HepG2 (cell line): Measurements from ENCODE around the gene TRMT1. TPM values are rescaled to one million over a fixed set of nuclear protein-coding genes. Genes with fewer than 3 reads are reported as not detected.

Source experiments
- BHLHE40 ChIP-seq: IDR thresholded peaks from 2 replicates; pipeline ENCODE4 v1.6.1; 2011; ENCODE audit warnings: low read length, improper control_type of control experiment
- CBX1 ChIP-seq: IDR thresholded peaks from one replicate; pipeline ENCODE4 v1.6.1; 2016; ENCODE audit warnings: antibody characterized with exemption, low read depth
- CC2D1A ChIP-seq: sonication (generic); formaldehyde crosslinking; IDR thresholded peaks from 2 replicates; pipeline ENCODE4 v1.8.1; 2023; ENCODE audit warnings: mild to moderate bottlenecking, missing genetic modification reagents
- E2F2 ChIP-seq: sonication (generic); formaldehyde crosslinking; IDR thresholded peaks from 2 replicates; pipeline ENCODE4 v1.4.0; 2020; ENCODE audit warnings: missing genetic modification reagents, borderline replicate concordance
- GRHL1 ChIP-seq: sonication (generic); formaldehyde crosslinking; conservative IDR thresholded peaks from 2 replicates; pipeline ENCODE4 v1.8.0; 2022; ENCODE audit warnings: missing genetic modification reagents
- KLF9 ChIP-seq: IDR thresholded peaks from 2 replicates; pipeline ENCODE4 v1.6.1; 2016; ENCODE audit warnings: low read depth
- MXD4 ChIP-seq: IDR thresholded peaks from 2 replicates; pipeline ENCODE4 v1.6.1; 2016; ENCODE audit warnings: mild to moderate bottlenecking, missing biosample characterization, missing genetic modification reagents
- NONO ChIP-seq, 2 experiments: fragments of 450-650 bp in 1 of 2; sonication (generic) in 1 of 2; formaldehyde crosslinking in 1 of 2; IDR thresholded peaks in 1 of 2; conservative IDR thresholded peaks in 1 of 2; 2 replicates each; pipeline versions ENCODE4 v1.6.1 to v1.8.0; 2017 to 2022; ENCODE audit warnings: mild to moderate bottlenecking in 1 of 2, missing genetic modification reagents in 1 of 2, moderate library complexity in 1 of 2
- SRSF1 ChIP-seq: fragments of 200-400 bp; formaldehyde crosslinking; optimal IDR thresholded peaks from 2 replicates; pipeline ENCODE3; 2017; ENCODE audit warnings: mild to moderate bottlenecking, low read depth, low read length, moderate library complexity
- ZNF101 ChIP-seq: sonication (generic); formaldehyde crosslinking; IDR thresholded peaks from 2 replicates; pipeline ENCODE4 v1.4.0; 2020; ENCODE audit warnings: mild to moderate bottlenecking, low read depth, missing genetic modification reagents, borderline replicate concordance
- ZNF142 ChIP-seq: sonication (generic); formaldehyde crosslinking; IDR thresholded peaks from 2 replicates; pipeline ENCODE4 v1.4.0; 2020; ENCODE audit warnings: missing genetic modification reagents
- ZNF225 ChIP-seq: sonication (generic); formaldehyde crosslinking; IDR thresholded peaks from 2 replicates; pipeline ENCODE4 v1.4.0; 2020; ENCODE audit warnings: mild to moderate bottlenecking, missing genetic modification reagents
- ZNF317 ChIP-seq: sonication (generic); formaldehyde crosslinking; IDR thresholded peaks from 2 replicates; pipeline ENCODE4 v1.5.0; 2020; ENCODE audit warnings: mild to moderate bottlenecking, missing genetic modification reagents
- ZNF460 ChIP-seq: sonication (generic); formaldehyde crosslinking; IDR thresholded peaks from 2 replicates; pipeline ENCODE4 v1.5.1; 2020; ENCODE audit warnings: missing genetic modification reagents, mild to moderate bottlenecking, borderline replicate concordance
- ZNF770 ChIP-seq: sonication (generic); formaldehyde crosslinking; IDR thresholded peaks from 2 replicates; pipeline ENCODE4 v1.5.0; 2020; ENCODE audit warnings: mild to moderate bottlenecking, missing genetic modification reagents
- polyA plus RNA-seq, 8 experiments: library from polyadenylated mRNA; depleted of rRNA in 3 of 8; stranded (reverse) in 7 of 8; unstranded in 1 of 8; fragments of >200 nt; fragmentation: Illumina TruSeq in 4 of 8; extraction: Trizol in 4 of 8; gene quantifications; 2 replicates each; pipeline versions ENCODE4 v1.2.1 to v1.2.3, GENCODE V29; 2011 to 2016; ENCODE audit warnings: low read depth in 4 of 8, missing spikeins in 1 of 8, mixed read lengths in 1 of 8; ENCODE audit not compliant: insufficient read depth in 1 of 8
- total RNA-seq, 5 experiments: library from RNA; depleted of rRNA; stranded (reverse); fragments of >200 nt; fragmentation: Illumina TruSeq; extraction: Trizol; gene quantifications; 2 replicates each; pipeline ENCODE4 v1.2.3, GENCODE V29; 2016; ENCODE audit warnings: low read depth in 1 of 5

The TRMT1 gene
- total and polyA plus RNA-seq, 2 of the 13 experiments (the other 11 are each of a cell fraction or from before 2014, with no cell fraction given) = 35.5 to 44.1 TPM

- TF ChIP-seq E2F2 (CRISPR knock-in tag) = no peak
- TF ChIP-seq GRHL1 (CRISPR knock-in tag) = no peak
- TF ChIP-seq ZNF101 (CRISPR knock-in tag) = no peak
- no peak for TF ChIP-seq CC2D1A
- TF ChIP-seq SRSF1 = peak; percentile 63
- peak; percentile 46 for TF ChIP-seq CBX1
- TF ChIP-seq ZNF460 (CRISPR knock-in tag) = peak; percentile 43; the same call in 1 of the 2 replicates
- TF ChIP-seq ZNF770 (CRISPR knock-in tag) = peak; percentile 77
- TF ChIP-seq BHLHE40 = no peak
- peak; percentile 79; the same call in 1 of the 2 replicates for TF ChIP-seq MXD4 (CRISPR knock-in tag)
- peak; percentile 78 for TF ChIP-seq ZNF317 (CRISPR knock-in tag)
- no peak; the same call in 1 of the 2 replicates for TF ChIP-seq ZNF225 (CRISPR knock-in tag)
- no peak for TF ChIP-seq NONO (IDR thresholded peaks at IDR 0.05)
- peak; percentile 62 for TF ChIP-seq NONO (CRISPR knock-in tag; conservative IDR thresholded peaks at IDR 0.05)
- TF ChIP-seq ZNF142 (CRISPR knock-in tag) = peak; percentile 96
- TF ChIP-seq KLF9 (CRISPR knock-in tag) = peak; percentile 71
Measured at GRCh38 chr19:13162724-13163608, 46.4 kb upstream of the TRMT1 start (continued).
